Suppressor macrophage treated with lipopolysaccharide for 4 hours (primary cell): ENCODE data around the gene NCOR1.
"Not testable (repeated sequence)": the region's sequence is repeated elsewhere in the genome, so short reads cannot be mapped to it uniquely, and the experiment has no call there.

Experiments used
- DNase-seq: peaks from one replicate; pipeline ENCODE4 v3.0.0-alpha.2; 2020

NCOR1 gene

GRCh38 chr17:16145319-16145890 lies 69.9 kb downstream of the NCOR1 start:
- not testable (repeated sequence) for DNase-seq

GRCh38 chr17:16141685-16142084 lies 73.6 kb downstream of the NCOR1 start:
- no peak for DNase-seq

- no peak for DNase-seq
Observed at GRCh38 chr17:16140854-16141253, 74.5 kb downstream of the NCOR1 start.

GRCh38 chr17:16135461-16135860 lies 79.9 kb downstream of the NCOR1 start:
- no peak for DNase-seq

- no peak for DNase-seq
Observed at GRCh38 chr17:16131593-16131992, 83.7 kb downstream of the NCOR1 start.

- DNase-seq = no peak
Observed at GRCh38 chr17:16129441-16130205, 85.7 kb downstream of the NCOR1 start.

- DNase-seq = no peak
Observed at GRCh38 chr17:16123531-16123930, 91.8 kb downstream of the NCOR1 start.

- DNase-seq = no peak
Observed at GRCh38 chr17:16122697-16123434, 92.5 kb downstream of the NCOR1 start.

- no peak for DNase-seq
Observed at GRCh38 chr17:16121915-16122314, 93.4 kb downstream of the NCOR1 start.

GRCh38 chr17:16120937-16121336 lies 94.4 kb downstream of the NCOR1 start:
- DNase-seq = no peak

GRCh38 chr17:16117149-16117548 lies 98.2 kb downstream of the NCOR1 start:
- no peak for DNase-seq

- DNase-seq = not testable (repeated sequence)
Observed at GRCh38 chr17:16115077-16115698, 100.1 kb downstream of the NCOR1 start.

GRCh38 chr17:16108871-16109270 lies 106.5 kb downstream of the NCOR1 start:
- DNase-seq = no peak

GRCh38 chr17:16108386-16108785 lies 106.9 kb downstream of the NCOR1 start:
- no peak for DNase-seq

- DNase-seq = no peak
Observed at GRCh38 chr17:16107165-16107770, 108.1 kb downstream of the NCOR1 start.

GRCh38 chr17:16106161-16106891 lies 109.0 kb downstream of the NCOR1 start:
- peak; percentile 61 for DNase-seq

- no peak for DNase-seq
Observed at GRCh38 chr17:16104189-16104588, 111.1 kb downstream of the NCOR1 start.

GRCh38 chr17:16101440-16101839 lies 113.9 kb downstream of the NCOR1 start:
- no peak for DNase-seq

- no peak for DNase-seq
Observed at GRCh38 chr17:16100737-16101400, 114.5 kb downstream of the NCOR1 start.

- DNase-seq = no peak
Observed at GRCh38 chr17:16091773-16092172, 123.6 kb downstream of the NCOR1 start.

- DNase-seq = no peak
Observed at GRCh38 chr17:16086957-16087356, 128.4 kb downstream of the NCOR1 start.
